ENCODE measurements around the gene FAF1.

Gene FAF1

DNA sequence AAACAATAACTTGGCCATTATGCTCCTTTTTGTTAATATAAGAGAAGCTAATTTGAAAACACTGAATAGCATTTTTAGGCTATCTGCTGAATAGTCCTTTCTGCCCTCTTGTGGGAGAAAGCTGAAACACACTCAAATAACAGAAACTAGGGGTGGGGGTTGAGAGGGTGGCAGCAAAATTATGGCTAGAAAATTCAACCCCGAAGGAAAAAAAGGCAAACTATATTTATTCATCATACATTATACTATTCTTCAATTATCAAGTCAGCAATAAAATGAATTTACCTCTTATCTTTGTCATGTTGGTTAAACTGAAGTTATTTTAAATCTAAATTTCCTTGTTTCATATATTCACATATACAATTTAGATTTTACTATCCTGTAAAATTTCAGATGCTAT, 255.9 kb downstream of the FAF1 start:
- no peaks in the 10 kb centered on the region for H4K20me1 ChIP-seq (ENCODE audit: low read depth, low read length)
- H3K27ac ChIP-seq (ENCODE audit: low read depth, low read length) = no peak overlapping the region
- no peak overlapping the region for H2AFZ ChIP-seq (ENCODE audit: low read depth, low read length, severe bottlenecking)
- H3K4me2 ChIP-seq (ENCODE audit: low read depth, low read length, poor library complexity, severe bottlenecking) = no peak overlapping the region
- TF ChIP-seq EZH2phosphoT487 (conservative IDR thresholded peaks at IDR 0.05; ENCODE audit: low read length) = no peak
- peak; percentile 70 for TF ChIP-seq CTCF (IDR thresholded peaks at IDR 0.05; ENCODE audit: insufficient read depth, low read length, poor library complexity, severe bottlenecking)
- H3K27me3 ChIP-seq (ENCODE audit: low read length) = no peaks in the 10 kb centered on the region
- no peaks in the 10 kb centered on the region for H3K36me3 ChIP-seq (ENCODE audit: low read length)
- no peaks in the 10 kb centered on the region for H3K9me3 ChIP-seq (ENCODE audit: insufficient read depth, low read length)
- no peak overlapping the region for H3K9ac ChIP-seq (ENCODE audit: low read length)
- peaks cover 21% of the 10 kb centered on the region; the same call in 1 of the 2 replicates for H3F3A ChIP-seq (ENCODE audit: insufficient read depth)
- H3K79me2 ChIP-seq (ENCODE audit: insufficient read depth, low read length) = no peaks in the 10 kb centered on the region
- no peak overlapping the region for H3K4me3 ChIP-seq (ENCODE audit: insufficient read depth, low read length, poor library complexity, severe bottlenecking)
- H3K9me2 ChIP-seq (replicated peaks; ENCODE audit: insufficient read depth, low read length) = no peaks in the 10 kb centered on the region

- no peak overlapping the region for H3K27ac ChIP-seq (ENCODE audit: low read depth, low read length)
- H3K9me2 ChIP-seq (replicated peaks; ENCODE audit: insufficient read depth, low read length) = no peaks in the 10 kb centered on the region
- no peak overlapping the region for H3K4me2 ChIP-seq (ENCODE audit: low read depth, low read length, poor library complexity, severe bottlenecking)
- no peaks in the 10 kb centered on the region for H3K79me2 ChIP-seq (ENCODE audit: insufficient read depth, low read length)
- H3K27me3 ChIP-seq (ENCODE audit: low read length) = no peaks in the 10 kb centered on the region
- no peaks in the 10 kb centered on the region for H3K36me3 ChIP-seq (ENCODE audit: low read length)
- no peak overlapping the region for H3K4me3 ChIP-seq (ENCODE audit: insufficient read depth, low read length, poor library complexity, severe bottlenecking)
- H3F3A ChIP-seq (ENCODE audit: insufficient read depth) = peaks cover 21% of the 10 kb centered on the region; the same call in 1 of the 2 replicates
- TF ChIP-seq CTCF (IDR thresholded peaks at IDR 0.05; ENCODE audit: insufficient read depth, low read length, poor library complexity, severe bottlenecking) (no peak), EZH2phosphoT487 (conservative IDR thresholded peaks at IDR 0.05; ENCODE audit: low read length) (no peak)
- no peaks in the 10 kb centered on the region for H4K20me1 ChIP-seq (ENCODE audit: low read depth, low read length)
- no peak overlapping the region for H2AFZ ChIP-seq (ENCODE audit: low read depth, low read length, severe bottlenecking)
- no peak overlapping the region for H3K9ac ChIP-seq (ENCODE audit: low read length)
- H3K9me3 ChIP-seq (ENCODE audit: insufficient read depth, low read length) = no peaks in the 10 kb centered on the region
These were observed 256.8 kb downstream of the FAF1 start for GRCh38 chr1:50703240-50703639.

DNA sequence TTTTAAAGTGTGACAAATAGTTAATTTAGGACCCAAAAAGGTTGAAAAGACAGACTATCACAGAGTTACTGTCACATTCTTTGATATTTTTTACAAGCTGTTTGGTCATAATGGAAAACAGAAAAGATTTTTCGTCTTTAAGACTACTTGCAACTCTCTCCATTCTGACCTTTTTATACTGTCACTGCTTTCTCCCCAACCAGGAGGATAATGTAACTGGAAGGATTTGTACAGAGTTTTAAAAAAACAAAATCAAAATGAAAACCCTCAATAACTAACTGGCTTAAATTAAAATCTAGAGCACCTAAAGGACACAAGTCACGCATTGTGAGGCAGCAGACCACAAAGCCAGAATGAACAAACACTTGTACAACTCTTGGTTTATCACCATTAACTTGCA, 257.7 kb downstream of the FAF1 start:
- Histone ChIP-seq H2AFZ (ENCODE audit: low read depth, low read length, severe bottlenecking) (no peak overlapping the region), H3K79me2 (ENCODE audit: insufficient read depth, low read length) (no peaks in the 10 kb centered on the region), H3K9me2 (replicated peaks; ENCODE audit: insufficient read depth, low read length) (no peaks in the 10 kb centered on the region), H3K27me3 (ENCODE audit: low read length) (no peaks in the 10 kb centered on the region), H3K9me3 (ENCODE audit: insufficient read depth, low read length) (no peaks in the 10 kb centered on the region), H3K4me2 (ENCODE audit: low read depth, low read length, poor library complexity, severe bottlenecking) (no peak overlapping the region), H3F3A (ENCODE audit: insufficient read depth) (peaks cover 21% of the 10 kb centered on the region; the same call in 1 of the 2 replicates), H3K4me3 (ENCODE audit: insufficient read depth, low read length, poor library complexity, severe bottlenecking) (no peak overlapping the region), H3K36me3 (ENCODE audit: low read length) (no peaks in the 10 kb centered on the region), H3K9ac (ENCODE audit: low read length) (no peak overlapping the region), H4K20me1 (ENCODE audit: low read depth, low read length) (no peaks in the 10 kb centered on the region), H3K27ac (ENCODE audit: low read depth, low read length) (no peak overlapping the region)
- TF ChIP-seq EZH2phosphoT487 (conservative IDR thresholded peaks at IDR 0.05; ENCODE audit: low read length) (no peak), CTCF (IDR thresholded peaks at IDR 0.05; ENCODE audit: insufficient read depth, low read length, poor library complexity, severe bottlenecking) (no peak)
